ENCODE results near the gene UGT1A7.

- no peak for TF ChIP-seq CTCF (IDR thresholded peaks at IDR 0.05 in 4 of 5, conservative IDR thresholded peaks at IDR 0.05 in 1 of 5)
- TF ChIP-seq POLR2A (IDR thresholded peaks at IDR 0.05): no peak
These were observed 131.7 kb downstream of the UGT1A7 start for GRCh38 chr2:233813236-233814055.
